GM12873 (cell line): ENCODE measurements around the gene HLA-C.

ENCODE experiments used
- CTCF ChIP-seq: IDR thresholded peaks from 2 replicates; pipeline ENCODE4 v1.5.1; 2012; ENCODE audit warnings: low read depth, mild to moderate bottlenecking, moderate library complexity, low read length, control low read depth; ENCODE audit not compliant: insufficient read depth; ENCODE audit errors: missing control alignments

The HLA-C gene

DNA sequence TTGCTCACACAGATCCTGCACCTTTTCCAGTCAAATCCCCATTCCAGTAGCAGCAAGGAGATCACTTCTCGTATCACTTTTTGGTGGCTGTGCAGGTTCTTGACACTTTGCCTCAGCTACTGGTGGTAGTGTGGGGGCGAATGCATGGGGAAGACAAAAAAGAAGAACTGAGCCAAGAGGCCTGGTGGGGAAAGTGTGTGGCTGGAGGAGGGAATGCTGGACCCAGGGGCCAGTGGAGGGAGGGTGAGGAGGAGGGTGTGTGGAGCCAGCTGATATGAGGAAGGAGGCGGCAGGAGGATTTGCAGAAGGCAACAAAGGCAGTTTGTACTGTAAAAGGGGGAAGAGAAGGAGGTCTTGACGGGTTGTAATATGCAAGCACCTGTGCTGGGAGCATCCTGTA lies 15.7 kb upstream of the HLA-C start:
- no peak for TF ChIP-seq CTCF

DNA sequence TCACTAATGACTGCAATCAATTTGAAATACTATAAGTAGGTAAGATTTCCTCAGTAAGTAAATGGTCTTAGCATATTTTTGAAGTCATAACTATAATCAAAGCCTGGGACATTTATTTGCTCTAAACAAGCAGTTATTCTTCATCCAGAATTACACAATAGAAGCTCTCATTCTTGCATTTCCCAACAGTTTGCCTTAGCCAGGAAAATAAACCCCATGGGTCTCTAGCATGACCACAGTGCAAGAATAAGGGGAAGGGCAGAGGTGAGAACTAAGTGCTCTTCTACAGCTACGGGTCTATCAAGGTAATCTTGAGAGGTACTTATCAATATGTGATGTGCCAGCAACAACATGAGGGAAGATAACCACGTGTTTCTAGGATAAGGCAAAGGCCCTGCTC lies 14.1 kb upstream of the HLA-C start:
- TF ChIP-seq CTCF = no peak

DNA sequence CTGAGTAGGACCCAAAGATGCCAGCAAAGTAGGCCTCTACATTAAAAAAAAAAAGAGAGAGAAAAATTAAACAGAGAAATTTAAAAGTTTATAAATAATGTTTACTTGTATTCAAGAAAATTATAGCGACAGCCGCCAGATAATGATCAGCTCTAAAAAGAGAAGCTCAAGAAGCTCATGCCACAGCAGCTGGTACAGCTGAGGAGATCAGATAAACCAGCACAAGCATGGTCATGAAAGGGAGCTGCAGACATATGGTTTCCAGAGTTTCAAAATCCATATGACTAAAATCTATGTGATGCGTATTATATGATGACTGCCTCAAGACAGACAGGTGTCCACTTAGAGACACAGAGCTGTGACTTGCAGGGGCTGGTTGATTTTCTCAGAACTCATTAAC lies 13.6 kb upstream of the HLA-C start:
- no peak for TF ChIP-seq CTCF

DNA sequence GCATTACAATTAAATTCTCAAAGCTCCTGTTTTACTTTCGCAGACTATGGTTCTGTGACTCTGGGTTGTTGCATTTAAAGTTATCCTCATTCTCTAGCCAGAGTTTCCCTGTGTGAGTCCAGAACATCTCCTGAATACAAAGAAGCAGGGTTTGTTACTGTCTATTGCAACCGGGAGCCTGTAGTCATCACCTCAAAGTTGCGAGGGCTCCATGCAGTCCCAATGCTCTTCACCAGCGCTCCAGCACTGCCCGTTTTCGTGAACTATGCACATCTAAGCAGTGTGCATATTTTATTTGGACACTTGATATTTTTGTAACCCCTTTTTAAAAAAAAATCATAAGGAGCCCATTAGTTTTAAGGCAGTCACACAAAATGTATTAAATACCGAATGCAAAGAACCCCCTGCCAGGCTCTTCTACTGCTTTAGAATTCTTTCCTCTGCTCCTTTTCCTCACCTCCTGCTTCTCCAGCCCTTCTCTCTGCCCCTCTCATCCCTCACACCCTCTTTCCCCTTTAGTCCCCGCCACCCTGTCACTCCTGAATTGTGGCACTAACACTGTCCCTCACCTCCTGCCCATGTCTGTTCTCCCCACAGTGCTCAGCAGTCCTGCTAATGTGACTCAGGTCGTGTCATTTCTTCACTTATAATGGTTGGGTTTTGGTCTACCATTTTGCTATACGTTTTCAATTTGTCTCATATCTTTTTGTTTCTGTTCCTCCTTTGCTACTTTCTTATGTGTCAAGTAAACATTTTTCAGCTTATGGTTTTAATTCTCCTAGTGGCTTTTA lies 1.1 kb upstream of the HLA-C start:
- TF ChIP-seq CTCF = no peak

- TF ChIP-seq CTCF = no peak
Observed at GRCh38 chr6:31272436-31272835, 544 bp upstream of the HLA-C start.

DNA sequence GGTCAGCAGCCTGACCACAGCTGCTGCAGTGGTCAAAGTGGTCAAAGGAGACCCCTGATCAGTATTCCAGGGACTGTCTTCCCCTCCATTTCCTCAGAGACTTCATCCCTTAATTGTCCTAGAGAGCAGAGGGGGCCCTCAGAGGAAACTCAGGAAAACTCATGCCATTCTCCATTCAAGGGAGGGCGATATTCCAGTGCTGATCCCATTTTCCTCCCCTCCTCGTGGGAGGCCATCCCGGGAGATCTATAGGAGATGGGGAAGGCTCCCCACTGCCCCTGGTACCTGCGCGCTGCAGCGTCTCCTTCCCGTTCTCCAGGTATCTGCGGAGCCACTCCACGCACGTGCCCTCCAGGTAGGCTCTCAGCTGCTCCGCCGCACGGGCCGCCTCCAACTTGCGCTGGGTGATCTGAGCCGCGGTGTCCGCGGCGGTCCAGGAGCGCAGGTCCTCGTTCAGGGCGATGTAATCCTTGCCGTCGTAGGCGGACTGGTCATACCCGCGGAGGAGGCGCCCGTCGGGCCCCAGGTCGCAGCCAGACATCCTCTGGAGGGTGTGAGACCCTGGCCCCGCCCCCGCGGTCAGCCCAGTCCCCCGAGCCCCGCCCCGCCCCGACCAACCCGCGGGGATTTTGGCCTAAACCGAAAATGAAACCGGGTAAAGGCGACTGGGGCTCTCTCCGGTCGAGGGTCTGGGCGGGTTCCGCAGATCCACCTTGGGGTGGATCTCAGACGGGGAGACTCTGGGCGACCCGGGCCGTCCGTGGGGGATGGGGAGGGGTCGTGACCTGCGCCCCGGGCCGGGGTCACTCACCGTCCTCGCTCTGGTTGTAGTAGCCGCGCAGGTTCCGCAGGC lies 878 bp downstream of the HLA-C start:
- no peak for TF ChIP-seq CTCF

DNA sequence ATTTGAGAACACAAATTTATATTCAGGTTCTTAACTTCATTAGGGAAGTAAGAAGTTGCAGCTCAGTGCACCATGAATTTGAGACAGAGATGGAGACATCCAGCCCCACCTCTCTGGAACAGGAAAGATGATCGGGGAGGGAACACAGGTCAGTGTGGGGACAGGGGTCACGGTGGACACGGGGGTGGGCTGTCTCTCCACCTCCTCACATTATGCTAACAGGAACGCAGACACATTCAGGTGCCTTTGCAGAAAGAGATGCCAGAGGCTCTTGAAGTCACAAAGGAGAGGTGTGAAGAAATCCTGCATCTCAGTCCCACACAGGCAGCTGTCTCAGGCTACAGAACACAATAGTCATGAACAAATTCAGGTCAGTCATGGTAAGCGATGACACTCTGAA lies 3.1 kb downstream of the HLA-C start:
- no peak for TF ChIP-seq CTCF
